Coronary artery (tissue), 2 donors: Measurements from ENCODE around the gene CTRL.
"Not testable (repeated sequence)": the region's sequence is repeated elsewhere in the genome, so short reads cannot be mapped to it uniquely, and the experiment has no call there.

Experiments used
- DNase-seq: peaks from one replicate; pipeline ENCODE4 v3.0.0-alpha.2; 2017; ENCODE audit warnings: low spot score
- H3K27ac ChIP-seq, 2 donors: fragments of 200-600 bp; sonication (generic); one replicate each; pipeline ENCODE4 v1.5.1; 2016 to 2019
- H3K4me3 ChIP-seq: fragments of 200-600 bp; sonication (generic); 2 replicates; pipeline ENCODE4 v1.5.1; 2016; ENCODE audit warnings: mild to moderate bottlenecking, moderate library complexity
- TF ChIP-seq, protein P1 (sequence below): fragments of 200-600 bp; sonication (generic); IDR thresholded peaks from one replicate; pipeline ENCODE4 v1.5.1; 2019; ENCODE audit warnings: antibody characterized with exemption

Gene CTRL

DNA sequence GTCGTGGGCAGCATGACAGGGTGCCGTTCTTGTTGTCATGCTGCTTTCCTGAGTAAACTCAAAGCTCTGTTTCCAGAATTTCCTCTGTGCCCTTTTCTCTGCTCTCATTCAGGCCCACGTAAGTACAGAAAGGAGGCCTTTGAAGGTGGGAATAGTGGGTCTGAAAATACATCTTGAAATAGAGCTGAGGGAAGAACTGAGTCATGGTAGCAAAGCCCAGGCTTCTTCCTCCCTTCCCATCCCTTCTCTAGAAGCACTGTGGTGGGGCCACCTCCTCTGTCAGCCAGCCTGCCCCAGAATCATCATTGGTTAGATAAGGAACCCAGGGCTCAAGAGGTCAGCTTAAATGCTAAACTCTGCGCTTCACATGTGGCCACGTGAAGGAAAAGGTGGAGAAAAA lies 9.4 kb downstream of the CTRL start:
- TF ChIP-seq, protein P1, sequence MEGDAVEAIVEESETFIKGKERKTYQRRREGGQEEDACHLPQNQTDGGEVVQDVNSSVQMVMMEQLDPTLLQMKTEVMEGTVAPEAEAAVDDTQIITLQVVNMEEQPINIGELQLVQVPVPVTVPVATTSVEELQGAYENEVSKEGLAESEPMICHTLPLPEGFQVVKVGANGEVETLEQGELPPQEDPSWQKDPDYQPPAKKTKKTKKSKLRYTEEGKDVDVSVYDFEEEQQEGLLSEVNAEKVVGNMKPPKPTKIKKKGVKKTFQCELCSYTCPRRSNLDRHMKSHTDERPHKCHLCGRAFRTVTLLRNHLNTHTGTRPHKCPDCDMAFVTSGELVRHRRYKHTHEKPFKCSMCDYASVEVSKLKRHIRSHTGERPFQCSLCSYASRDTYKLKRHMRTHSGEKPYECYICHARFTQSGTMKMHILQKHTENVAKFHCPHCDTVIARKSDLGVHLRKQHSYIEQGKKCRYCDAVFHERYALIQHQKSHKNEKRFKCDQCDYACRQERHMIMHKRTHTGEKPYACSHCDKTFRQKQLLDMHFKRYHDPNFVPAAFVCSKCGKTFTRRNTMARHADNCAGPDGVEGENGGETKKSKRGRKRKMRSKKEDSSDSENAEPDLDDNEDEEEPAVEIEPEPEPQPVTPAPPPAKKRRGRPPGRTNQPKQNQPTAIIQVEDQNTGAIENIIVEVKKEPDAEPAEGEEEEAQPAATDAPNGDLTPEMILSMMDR = no peak
- DNase-seq = no peak
- H3K27ac ChIP-seq = no peak overlapping the region

DNA sequence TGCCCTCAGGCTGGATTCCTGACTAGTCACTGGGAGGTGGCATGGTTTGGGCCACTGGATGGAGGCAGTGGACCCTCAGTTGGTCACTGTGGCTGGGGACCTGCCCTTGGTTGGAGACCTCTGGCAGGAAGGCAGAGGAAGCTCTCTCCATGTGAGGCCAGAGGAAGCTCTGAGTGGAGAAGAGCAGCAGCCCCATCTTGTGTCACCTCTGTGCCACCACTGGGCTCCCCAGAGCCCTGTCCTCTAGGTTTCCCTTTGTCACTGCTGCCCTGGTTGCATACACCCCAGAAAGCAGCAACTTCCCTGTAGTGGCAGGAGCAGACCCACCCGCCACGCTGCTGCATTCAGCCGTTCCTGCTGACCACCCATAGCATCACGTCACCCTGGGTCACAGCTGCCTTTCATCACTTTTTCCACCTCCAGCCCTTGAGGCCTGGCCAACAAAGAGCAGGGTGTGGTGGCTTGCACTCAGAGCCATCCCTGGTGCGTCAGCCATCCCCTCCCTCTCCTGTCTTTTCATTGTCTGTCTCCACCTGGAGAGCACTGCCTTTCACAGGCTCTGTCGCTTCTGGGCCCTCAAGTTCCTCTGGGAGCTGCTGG lies 11.9 kb downstream of the CTRL start:
- no peak for DNase-seq
- Histone ChIP-seq H3K27ac (no peak overlapping the region), H3K4me3 (no peak overlapping the region)
- TF ChIP-seq, protein P1 = no peak

More for the DNA sequence above, 9.4 kb downstream of the CTRL start:
- H3K4me3 ChIP-seq = no peak overlapping the region

DNA sequence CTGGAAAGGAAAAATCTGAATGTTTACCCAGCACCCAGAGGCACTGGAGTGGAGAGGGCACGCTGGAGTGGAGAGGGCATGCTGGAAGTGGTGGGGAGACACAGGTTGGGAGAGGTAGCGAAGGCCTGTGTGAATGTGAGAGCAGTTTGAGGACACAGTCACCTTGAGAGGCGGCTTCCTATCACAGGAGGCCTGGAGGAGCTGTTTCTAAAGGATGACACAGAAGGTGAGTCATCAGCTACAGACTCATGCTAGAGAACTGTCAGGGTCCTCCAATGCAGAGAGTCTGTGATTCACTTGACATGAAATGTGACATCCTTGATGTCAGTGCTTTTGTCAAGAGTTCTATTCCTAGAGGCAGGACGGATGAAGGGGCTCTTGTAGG lies 13.8 kb downstream of the CTRL start:
- no peak for DNase-seq
- TF ChIP-seq, protein P1 = no peak
- Histone ChIP-seq H3K4me3 (no peak overlapping the region), H3K27ac (peak overlapping the region; percentile 14 to 56)

DNA sequence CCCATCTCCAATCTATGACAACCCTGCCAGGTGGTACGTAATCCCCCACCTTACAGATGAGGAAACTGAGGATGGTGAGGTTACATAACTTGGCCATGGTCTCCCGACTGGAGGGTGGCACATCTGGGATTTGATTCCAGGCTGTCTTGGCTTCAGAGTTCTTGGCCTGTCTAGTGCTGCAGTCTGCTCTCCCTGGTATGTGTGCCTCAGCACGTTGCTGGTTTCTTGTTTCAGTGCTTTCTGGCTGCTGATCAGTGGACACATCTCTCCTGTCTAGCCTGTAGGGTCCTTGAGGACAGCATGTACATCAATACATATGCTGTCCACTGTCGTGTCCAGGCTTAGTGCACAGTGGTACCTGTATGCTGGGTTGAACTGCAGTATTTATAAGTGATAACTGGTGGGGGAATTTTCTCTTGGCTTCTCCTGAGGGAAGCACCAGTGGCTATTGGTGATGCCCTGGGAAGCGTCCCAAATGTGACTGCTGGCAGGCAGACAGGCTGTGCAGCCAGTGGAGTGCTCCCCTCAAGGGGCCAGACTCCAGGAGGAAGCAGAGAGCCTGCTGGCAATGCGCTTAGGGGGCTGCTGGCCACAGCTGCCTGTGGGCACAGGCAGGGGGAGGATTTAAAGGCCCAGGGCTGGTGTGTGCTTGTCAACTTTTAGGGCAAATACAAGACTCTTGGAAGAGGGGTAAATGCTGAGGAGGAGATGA lies 14.4 kb downstream of the CTRL start:
- no peak for DNase-seq

DNA sequence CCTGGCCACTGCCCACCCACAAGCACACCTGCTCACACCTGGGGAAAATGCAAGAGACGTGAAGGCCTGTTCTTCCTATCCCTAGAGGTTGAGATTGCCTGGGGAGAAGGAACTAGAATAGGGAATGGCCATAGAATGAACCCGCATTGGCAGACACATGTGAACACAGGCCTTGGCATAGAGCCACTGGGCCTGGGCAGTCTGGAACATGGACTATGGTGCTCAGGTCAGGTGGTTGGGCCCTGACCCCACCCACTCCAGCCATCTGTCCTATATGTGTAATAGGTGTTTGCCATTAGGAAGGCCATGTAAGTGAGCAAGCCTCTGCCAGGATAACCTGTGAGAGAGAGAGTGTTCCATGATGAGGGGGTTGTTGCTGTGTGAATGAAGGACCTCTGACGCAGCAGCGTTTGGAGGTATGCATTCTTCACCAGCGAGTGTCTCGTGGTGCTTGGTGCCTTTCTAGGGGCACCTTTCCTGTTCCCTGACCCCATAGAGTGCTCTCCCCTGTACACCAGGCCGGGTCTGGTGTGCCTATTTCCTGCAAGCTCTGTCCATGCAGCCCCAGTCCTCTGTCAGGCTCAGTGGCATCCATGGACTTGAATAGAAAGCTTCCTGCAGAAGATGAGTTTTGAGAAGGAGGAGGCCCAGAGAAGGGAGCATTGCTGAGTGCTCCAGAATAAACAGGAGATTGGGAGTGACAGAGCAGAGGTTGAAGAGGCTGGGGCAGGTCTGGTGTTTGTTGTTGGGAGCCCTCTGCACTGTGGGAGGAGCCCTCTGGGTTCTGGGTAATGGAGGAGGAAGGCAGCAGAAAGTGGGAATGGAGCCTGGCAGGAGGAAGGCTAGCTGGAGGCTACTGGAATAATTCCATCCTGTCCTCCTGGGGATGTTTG lies 15.6 kb downstream of the CTRL start:
- peak overlapping the region in 1 of 2 donors; percentile 11 for H3K27ac ChIP-seq
- no peak for DNase-seq
- H3K4me3 ChIP-seq = no peak overlapping the region
- TF ChIP-seq, protein P1 = no peak

More for the DNA sequence above, 14.4 kb downstream of the CTRL start:
- TF ChIP-seq, protein P1 = no peak
- peak overlapping the region; percentile 14 to 56 for H3K27ac ChIP-seq
- no peak overlapping the region for H3K4me3 ChIP-seq

DNA sequence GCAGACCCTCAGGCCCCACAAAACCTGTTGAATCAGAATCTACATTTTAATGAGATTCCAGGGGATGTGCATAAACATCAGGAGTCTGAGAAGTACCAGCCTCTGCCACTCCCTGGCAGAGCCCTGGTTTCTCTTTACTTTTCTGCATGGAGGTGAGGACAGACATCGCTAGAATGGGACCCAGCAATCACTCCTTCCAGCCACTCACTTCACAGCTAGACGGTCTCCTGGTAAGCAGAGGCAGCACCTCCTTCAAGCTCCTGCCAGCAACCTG lies 16.2 kb downstream of the CTRL start:
- H3K27ac ChIP-seq, H3K4me3 ChIP-seq, DNase-seq: not testable (repeated sequence)

DNA sequence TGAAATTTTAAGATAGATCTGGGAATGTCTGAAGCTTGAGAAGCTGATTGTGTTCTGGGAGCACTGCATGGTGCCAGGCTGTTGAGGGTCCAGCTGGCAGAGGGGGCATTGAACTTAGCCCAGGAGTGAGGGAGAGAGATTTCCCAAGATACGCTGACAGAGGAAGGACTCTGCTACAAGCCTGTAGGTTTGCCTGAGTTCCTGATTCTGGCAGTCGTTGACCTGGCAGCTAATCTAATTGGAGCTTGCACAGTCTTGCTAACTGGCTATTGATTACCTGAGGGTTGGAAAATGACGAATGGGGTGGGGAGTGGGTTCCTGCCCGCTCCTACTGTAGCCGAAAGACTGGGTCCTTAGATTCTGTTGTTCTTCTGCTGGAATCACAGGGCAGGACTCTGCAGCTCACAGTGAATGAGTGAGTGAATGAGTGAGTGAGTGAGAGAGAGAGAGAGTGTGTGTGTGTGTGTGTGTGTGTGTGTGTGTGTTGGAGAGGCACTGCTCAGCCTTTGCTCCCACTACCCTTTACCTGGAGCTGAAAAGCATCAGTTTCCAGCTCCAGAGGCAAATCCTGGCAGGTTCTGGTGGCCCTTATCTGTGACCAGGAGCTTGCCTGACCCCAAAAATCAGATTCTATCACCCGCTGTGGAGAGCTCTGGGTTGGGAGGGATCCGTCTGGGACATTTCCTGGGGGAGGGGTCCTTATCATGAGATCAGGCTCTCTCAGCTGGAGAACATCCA lies 16.7 kb downstream of the CTRL start:
- TF ChIP-seq, protein P1 = no peak
- Histone ChIP-seq H3K4me3 (no peak overlapping the region), H3K27ac (no peak overlapping the region)
- no peak for DNase-seq
